ENCODE measurements around the gene S1PR3.
A peak's percentile ranks its signal among the peaks of the same experiment; 100 is the strongest.

S1PR3 gene

GRCh38 chr9:89008055-89008743, 16.9 kb downstream of the S1PR3 start:
- Histone ChIP-seq H3K9ac (ENCODE audit: low read length) (no peak overlapping the region), H3K27ac (ENCODE audit: low read depth, low read length) (no peak overlapping the region), H3K27me3 (ENCODE audit: control insufficient read depth, insufficient read depth, low read length) (no peaks in the 10 kb centered on the region), H3K4me3 (ENCODE audit: low read length) (no peak overlapping the region), H3K4me1 (ENCODE audit: control insufficient read depth, insufficient read depth, low read length) (no peaks in the 10 kb centered on the region), H3K36me3 (ENCODE audit: control insufficient read depth, insufficient read depth, low read length) (no peaks in the 10 kb centered on the region)

GRCh38 chr9:89008744-89009545, 17.7 kb downstream of the S1PR3 start:
- Histone ChIP-seq H3K4me1 (ENCODE audit: control insufficient read depth, insufficient read depth, low read length) (no peaks in the 10 kb centered on the region), H3K27ac (ENCODE audit: low read depth, low read length) (no peak overlapping the region)

GRCh38 chr9:89009546-89009840, 18.2 kb downstream of the S1PR3 start:
- H3K9ac ChIP-seq (ENCODE audit: low read length): no peak overlapping the region
- H3K27ac ChIP-seq (ENCODE audit: low read depth, low read length): no peak overlapping the region
- no peaks in the 10 kb centered on the region for H3K4me1 ChIP-seq (ENCODE audit: control insufficient read depth, insufficient read depth, low read length)
- no peak overlapping the region for H3K4me3 ChIP-seq (ENCODE audit: low read length)
- H3K27me3 ChIP-seq (ENCODE audit: control insufficient read depth, insufficient read depth, low read length): no peaks in the 10 kb centered on the region
- H3K36me3 ChIP-seq (ENCODE audit: control insufficient read depth, insufficient read depth, low read length): no peaks in the 10 kb centered on the region

More at GRCh38 chr9:89008744-89009545, 17.7 kb downstream of the S1PR3 start:
- no peaks in the 10 kb centered on the region for H3K36me3 ChIP-seq (ENCODE audit: control insufficient read depth, insufficient read depth, low read length)
- no peak overlapping the region for H3K4me3 ChIP-seq (ENCODE audit: low read length)
- no peaks in the 10 kb centered on the region for H3K27me3 ChIP-seq (ENCODE audit: control insufficient read depth, insufficient read depth, low read length)
- H3K9ac ChIP-seq (ENCODE audit: low read length): no peak overlapping the region

- no peaks in the 10 kb centered on the region for H3K4me1 ChIP-seq (ENCODE audit: control insufficient read depth, insufficient read depth, low read length)
- no peak overlapping the region for H3K27ac ChIP-seq (ENCODE audit: low read depth, low read length)
- no peaks in the 10 kb centered on the region for H3K27me3 ChIP-seq (ENCODE audit: control insufficient read depth, insufficient read depth, low read length)
- no peaks in the 10 kb centered on the region for H3K36me3 ChIP-seq (ENCODE audit: control insufficient read depth, insufficient read depth, low read length)
- no peak overlapping the region for H3K9ac ChIP-seq (ENCODE audit: low read length)
- no peak overlapping the region for H3K4me3 ChIP-seq (ENCODE audit: low read length)
These were observed 18.8 kb downstream of the S1PR3 start for GRCh38 chr9:89010056-89010455.

GRCh38 chr9:89010526-89011111, 19.4 kb downstream of the S1PR3 start:
- Histone ChIP-seq H3K4me1 (ENCODE audit: control insufficient read depth, insufficient read depth, low read length) (no peaks in the 10 kb centered on the region), H3K27me3 (ENCODE audit: control insufficient read depth, insufficient read depth, low read length) (no peaks in the 10 kb centered on the region), H3K9ac (ENCODE audit: low read length) (no peak overlapping the region), H3K4me3 (ENCODE audit: low read length) (no peak overlapping the region), H3K36me3 (ENCODE audit: control insufficient read depth, insufficient read depth, low read length) (no peaks in the 10 kb centered on the region), H3K27ac (ENCODE audit: low read depth, low read length) (no peak overlapping the region)

GRCh38 chr9:89011683-89012082, 20.4 kb downstream of the S1PR3 start:
- H3K27me3 ChIP-seq (ENCODE audit: control insufficient read depth, insufficient read depth, low read length): no peaks in the 10 kb centered on the region
- no peaks in the 10 kb centered on the region for H3K36me3 ChIP-seq (ENCODE audit: control insufficient read depth, insufficient read depth, low read length)
- no peak overlapping the region for H3K9ac ChIP-seq (ENCODE audit: low read length)
- H3K4me3 ChIP-seq (ENCODE audit: low read length): no peak overlapping the region
- H3K4me1 ChIP-seq (ENCODE audit: control insufficient read depth, insufficient read depth, low read length): no peaks in the 10 kb centered on the region
- H3K27ac ChIP-seq (ENCODE audit: low read depth, low read length): no peak overlapping the region

GRCh38 chr9:89012294-89013042, 21.2 kb downstream of the S1PR3 start:
- H3K27ac ChIP-seq (ENCODE audit: low read depth, low read length): no peak overlapping the region
- no peaks in the 10 kb centered on the region for H3K4me1 ChIP-seq (ENCODE audit: control insufficient read depth, insufficient read depth, low read length)
- no peak overlapping the region for H3K4me3 ChIP-seq (ENCODE audit: low read length)
- H3K27me3 ChIP-seq (ENCODE audit: control insufficient read depth, insufficient read depth, low read length): no peaks in the 10 kb centered on the region
- H3K9ac ChIP-seq (ENCODE audit: low read length): no peak overlapping the region
- H3K36me3 ChIP-seq (ENCODE audit: control insufficient read depth, insufficient read depth, low read length): no peaks in the 10 kb centered on the region

- no peak overlapping the region for H3K4me3 ChIP-seq (ENCODE audit: low read length)
- H3K4me1 ChIP-seq (ENCODE audit: control insufficient read depth, insufficient read depth, low read length): no peaks in the 10 kb centered on the region
- no peak overlapping the region for H3K27ac ChIP-seq (ENCODE audit: low read depth, low read length)
- no peaks in the 10 kb centered on the region for H3K36me3 ChIP-seq (ENCODE audit: control insufficient read depth, insufficient read depth, low read length)
- H3K9ac ChIP-seq (ENCODE audit: low read length): no peak overlapping the region
- H3K27me3 ChIP-seq (ENCODE audit: control insufficient read depth, insufficient read depth, low read length): no peaks in the 10 kb centered on the region
These were observed 22.4 kb downstream of the S1PR3 start for GRCh38 chr9:89013660-89014059.

- no peak overlapping the region for H3K4me3 ChIP-seq (ENCODE audit: low read length)
- no peak overlapping the region for H3K9ac ChIP-seq (ENCODE audit: low read length)
- no peaks in the 10 kb centered on the region for H3K4me1 ChIP-seq (ENCODE audit: control insufficient read depth, insufficient read depth, low read length)
- no peak overlapping the region for H3K27ac ChIP-seq (ENCODE audit: low read depth, low read length)
- no peaks in the 10 kb centered on the region for H3K27me3 ChIP-seq (ENCODE audit: control insufficient read depth, insufficient read depth, low read length)
- no peaks in the 10 kb centered on the region for H3K36me3 ChIP-seq (ENCODE audit: control insufficient read depth, insufficient read depth, low read length)
These were observed 22.9 kb downstream of the S1PR3 start for GRCh38 chr9:89014153-89014552.

GRCh38 chr9:89015336-89015735, 24.1 kb downstream of the S1PR3 start:
- no peaks in the 10 kb centered on the region for H3K27me3 ChIP-seq (ENCODE audit: control insufficient read depth, insufficient read depth, low read length)
- no peaks in the 10 kb centered on the region for H3K4me1 ChIP-seq (ENCODE audit: control insufficient read depth, insufficient read depth, low read length)
- H3K9ac ChIP-seq (ENCODE audit: low read length): no peak overlapping the region
- H3K36me3 ChIP-seq (ENCODE audit: control insufficient read depth, insufficient read depth, low read length): no peaks in the 10 kb centered on the region
- H3K4me3 ChIP-seq (ENCODE audit: low read length): no peak overlapping the region
- H3K27ac ChIP-seq (ENCODE audit: low read depth, low read length): no peak overlapping the region

- no peaks in the 10 kb centered on the region for H3K27me3 ChIP-seq (ENCODE audit: control insufficient read depth, insufficient read depth, low read length)
- no peak overlapping the region for H3K4me3 ChIP-seq (ENCODE audit: low read length)
- H3K4me1 ChIP-seq (ENCODE audit: control insufficient read depth, insufficient read depth, low read length): peaks cover 13% of the 10 kb centered on the region
- H3K27ac ChIP-seq (ENCODE audit: low read depth, low read length): no peak overlapping the region
- no peak overlapping the region for H3K9ac ChIP-seq (ENCODE audit: low read length)
- no peaks in the 10 kb centered on the region for H3K36me3 ChIP-seq (ENCODE audit: control insufficient read depth, insufficient read depth, low read length)
These were observed 29.5 kb downstream of the S1PR3 start for GRCh38 chr9:89020754-89021153.

- Histone ChIP-seq H3K27ac (ENCODE audit: low read depth, low read length) (peak overlapping the region; percentile 16), H3K4me3 (ENCODE audit: low read length) (no peak overlapping the region), H3K27me3 (ENCODE audit: control insufficient read depth, insufficient read depth, low read length) (no peaks in the 10 kb centered on the region), H3K9ac (ENCODE audit: low read length) (no peak overlapping the region), H3K4me1 (ENCODE audit: control insufficient read depth, insufficient read depth, low read length) (peaks cover 13% of the 10 kb centered on the region), H3K36me3 (ENCODE audit: control insufficient read depth, insufficient read depth, low read length) (no peaks in the 10 kb centered on the region)
These were observed 30.0 kb downstream of the S1PR3 start for GRCh38 chr9:89021154-89021803.
